Measurements from ENCODE around the gene KLHL9.
"Not testable (repeated sequence)": the region's sequence is repeated elsewhere in the genome, so short reads cannot be mapped to it uniquely, and the experiment has no call there.

The KLHL9 gene, protein sequence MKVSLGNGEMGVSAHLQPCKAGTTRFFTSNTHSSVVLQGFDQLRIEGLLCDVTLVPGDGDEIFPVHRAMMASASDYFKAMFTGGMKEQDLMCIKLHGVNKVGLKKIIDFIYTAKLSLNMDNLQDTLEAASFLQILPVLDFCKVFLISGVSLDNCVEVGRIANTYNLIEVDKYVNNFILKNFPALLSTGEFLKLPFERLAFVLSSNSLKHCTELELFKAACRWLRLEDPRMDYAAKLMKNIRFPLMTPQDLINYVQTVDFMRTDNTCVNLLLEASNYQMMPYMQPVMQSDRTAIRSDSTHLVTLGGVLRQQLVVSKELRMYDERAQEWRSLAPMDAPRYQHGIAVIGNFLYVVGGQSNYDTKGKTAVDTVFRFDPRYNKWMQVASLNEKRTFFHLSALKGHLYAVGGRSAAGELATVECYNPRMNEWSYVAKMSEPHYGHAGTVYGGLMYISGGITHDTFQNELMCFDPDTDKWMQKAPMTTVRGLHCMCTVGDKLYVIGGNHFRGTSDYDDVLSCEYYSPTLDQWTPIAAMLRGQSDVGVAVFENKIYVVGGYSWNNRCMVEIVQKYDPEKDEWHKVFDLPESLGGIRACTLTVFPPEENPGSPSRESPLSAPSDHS

DNA sequence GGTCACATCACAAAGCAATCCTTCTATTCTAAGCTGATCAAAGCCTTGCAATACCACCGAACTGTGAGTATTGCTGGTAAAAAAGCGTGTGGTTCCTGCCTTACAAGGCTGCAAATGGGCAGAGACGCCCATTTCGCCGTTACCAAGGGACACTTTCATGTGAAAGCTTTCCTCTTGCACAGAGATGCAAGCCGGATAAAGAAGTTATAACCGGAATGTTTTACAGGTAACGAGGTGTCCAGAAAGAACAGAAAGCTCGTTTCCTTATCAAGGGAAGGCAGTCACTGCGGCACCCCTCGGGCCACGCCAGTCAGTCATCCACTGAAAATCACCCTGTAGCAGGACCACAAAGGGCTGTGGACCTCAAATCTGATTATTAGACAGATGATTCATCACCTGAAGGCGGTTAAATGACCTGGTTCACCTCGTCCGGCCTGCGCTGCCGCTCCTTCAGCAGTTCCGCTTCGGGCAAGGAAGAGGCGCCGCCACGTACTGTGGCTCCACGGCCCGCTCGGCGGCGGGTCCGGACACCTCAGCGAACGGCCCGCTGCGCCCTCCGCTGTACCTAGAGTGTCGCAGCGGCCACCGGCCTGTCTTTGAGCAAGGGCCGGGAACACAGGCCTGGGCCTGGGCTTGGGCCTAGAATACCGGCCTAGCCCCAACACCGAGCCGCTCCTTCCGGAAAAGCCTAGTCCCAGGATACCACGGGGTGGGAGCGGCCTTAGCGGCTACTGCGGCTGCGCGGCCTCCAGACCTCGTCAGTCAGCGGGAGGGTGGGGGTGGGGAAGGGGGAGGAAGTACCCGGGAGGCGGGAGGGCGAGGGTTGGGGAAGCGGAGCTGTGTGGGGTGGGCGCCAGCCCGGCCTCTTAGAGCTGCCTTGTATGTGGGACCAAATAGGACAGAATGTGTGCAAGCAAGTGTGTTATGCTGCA, at the start of gene KLHL9:
Gene KLHL9, minus strand, starts transcription at position 704 of the 932 bp plus-strand sequence. Its CDS starts 545 bp downstream, at position 159.
- peak; percentile 55 to 95 (median 89) for DNase-seq

DNA sequence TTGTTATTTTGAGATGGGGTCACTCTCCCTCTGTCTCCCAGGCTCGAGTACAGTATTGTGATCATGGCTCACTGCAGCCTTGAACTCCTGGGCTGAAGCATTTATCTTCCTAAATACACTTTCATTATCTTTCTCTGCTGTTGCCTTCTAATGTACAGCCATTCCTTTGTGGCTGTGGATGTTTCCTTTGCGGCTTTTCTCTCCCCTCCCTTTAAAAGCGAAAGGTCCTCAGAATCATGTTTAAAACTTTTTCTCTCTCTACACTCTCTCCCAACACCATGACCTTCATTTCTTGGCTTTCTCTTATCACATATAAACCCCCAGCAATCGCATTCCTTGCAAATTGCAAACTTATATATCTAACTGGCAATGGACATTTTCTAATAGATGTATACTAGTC, 48.4 kb upstream of the KLHL9 start:
- DNase-seq = no peak

DNA sequence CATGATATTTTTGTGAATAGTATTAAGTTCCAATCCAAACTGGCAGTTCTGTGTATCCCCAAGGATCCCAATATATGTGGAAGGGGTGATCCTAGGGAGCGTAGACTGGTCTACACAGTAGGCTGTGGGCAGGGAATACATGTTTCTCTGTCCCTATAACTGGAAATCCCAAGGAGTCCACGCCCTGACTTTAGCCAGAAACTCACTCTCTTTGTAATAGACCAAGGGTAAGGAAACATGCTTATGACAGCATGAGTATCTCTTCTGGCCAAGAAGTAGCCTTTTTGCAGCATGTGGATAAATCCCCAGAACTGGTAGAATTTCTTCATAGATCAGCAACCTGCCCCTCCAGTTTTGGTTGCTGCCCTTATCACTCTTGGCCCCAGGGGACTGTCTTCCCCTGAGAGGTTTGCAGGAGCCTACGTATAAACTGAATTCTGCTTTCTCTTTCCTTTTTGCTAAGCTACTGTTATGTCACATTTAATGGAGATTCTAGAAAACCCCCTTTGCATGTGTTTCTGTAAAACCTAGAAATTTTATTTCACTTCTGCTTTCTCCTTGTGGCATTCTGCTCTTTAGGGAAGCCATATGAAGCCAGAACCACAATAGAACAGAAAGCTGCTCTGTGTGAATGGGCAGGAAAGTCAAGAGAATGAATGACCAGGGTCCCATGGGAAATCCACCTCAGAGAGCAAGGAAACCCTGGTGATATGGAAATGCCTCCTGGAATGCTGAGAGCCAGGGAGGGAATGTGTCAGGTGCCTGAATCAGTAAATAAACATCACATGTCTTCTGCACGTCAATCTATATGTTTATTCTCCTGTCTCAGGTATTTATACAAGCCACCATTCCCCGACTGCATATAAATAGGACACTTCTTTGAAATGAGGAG, 46.5 kb upstream of the KLHL9 start:
- no peak for DNase-seq

DNA sequence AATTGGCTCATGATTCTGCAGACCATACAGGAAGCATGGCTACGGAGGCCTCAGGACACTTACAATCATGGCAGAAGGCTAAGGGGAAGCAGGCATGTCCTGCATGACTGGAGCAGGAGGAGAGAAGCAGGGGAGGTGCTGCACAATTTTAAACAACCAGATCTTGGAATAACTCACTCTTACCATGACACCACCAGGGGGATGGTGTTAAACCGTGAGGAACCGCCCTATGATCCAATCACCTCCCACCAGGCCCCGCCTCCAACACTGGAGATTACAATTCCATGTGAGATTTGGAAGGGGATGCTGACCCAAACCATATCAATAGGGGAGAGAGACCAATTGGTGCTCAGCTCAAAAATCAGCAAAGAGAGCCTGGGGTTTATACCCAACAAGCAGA, 36.3 kb upstream of the KLHL9 start:
- not testable (repeated sequence) for DNase-seq

DNA sequence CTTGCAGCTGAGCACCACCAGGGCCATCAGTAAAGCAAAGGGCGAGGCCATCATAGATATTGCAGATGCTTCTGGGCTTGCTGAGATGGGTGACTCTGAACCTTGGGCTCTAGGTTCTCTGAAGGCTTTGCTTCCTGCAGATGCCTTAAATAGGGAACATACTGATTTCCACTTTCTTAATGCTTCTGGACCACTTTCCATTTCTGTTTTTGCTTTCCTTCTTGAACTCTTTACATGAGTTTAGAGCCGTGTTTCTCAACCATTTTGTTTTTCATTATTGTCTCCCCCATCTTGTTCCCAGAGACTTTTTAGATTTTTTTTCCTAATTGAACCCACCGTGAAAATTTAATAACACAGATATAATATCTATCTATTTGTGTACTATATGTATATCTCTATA, 32.8 kb upstream of the KLHL9 start, which contains the start of gene IFNA13:
Gene IFNA13, minus strand, starts transcription at position 101 of the 400 bp plus-strand sequence. Its CDS starts 47 bp downstream, at position 54.
- no peak for DNase-seq

DNA sequence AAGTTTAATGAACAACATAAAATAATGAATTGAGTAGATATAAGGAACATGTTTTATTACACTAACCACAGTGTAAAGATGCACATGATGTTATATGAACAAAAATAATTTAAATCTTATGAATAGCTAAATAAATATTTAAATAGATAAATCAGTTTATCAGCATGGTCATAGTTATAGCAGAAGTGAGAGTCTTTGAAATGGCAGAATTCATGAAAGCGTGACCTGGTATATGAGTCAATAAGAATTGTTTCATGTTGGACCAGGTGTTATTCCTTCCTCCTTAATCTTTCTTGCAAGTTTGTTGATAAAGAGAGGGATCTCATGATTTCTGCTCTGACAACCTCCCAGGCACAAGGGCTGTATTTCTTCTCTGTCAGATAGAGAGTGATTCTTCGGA, 32.0 kb upstream of the KLHL9 start:
- DNase-seq = not testable (repeated sequence)

DNA sequence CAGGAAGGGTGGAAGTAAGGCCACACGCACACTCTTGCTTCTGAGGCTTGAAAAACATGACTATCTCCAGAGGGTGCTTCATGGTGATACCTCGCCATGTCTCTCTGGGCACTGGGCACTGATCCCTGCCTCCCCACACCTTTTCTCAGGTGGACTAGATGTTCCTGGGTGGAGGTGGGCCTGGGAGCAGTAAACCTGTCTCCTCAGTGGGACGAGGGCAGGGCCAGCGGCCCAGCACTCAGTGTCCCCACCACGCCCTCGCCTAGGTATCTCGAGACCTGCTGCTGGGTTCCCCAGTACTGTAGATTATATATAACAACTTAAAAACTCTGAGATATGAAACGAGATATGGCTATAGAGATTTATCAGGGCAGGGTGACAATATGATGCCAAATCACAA, 27.1 kb upstream of the KLHL9 start:
- DNase-seq = no peak

DNA sequence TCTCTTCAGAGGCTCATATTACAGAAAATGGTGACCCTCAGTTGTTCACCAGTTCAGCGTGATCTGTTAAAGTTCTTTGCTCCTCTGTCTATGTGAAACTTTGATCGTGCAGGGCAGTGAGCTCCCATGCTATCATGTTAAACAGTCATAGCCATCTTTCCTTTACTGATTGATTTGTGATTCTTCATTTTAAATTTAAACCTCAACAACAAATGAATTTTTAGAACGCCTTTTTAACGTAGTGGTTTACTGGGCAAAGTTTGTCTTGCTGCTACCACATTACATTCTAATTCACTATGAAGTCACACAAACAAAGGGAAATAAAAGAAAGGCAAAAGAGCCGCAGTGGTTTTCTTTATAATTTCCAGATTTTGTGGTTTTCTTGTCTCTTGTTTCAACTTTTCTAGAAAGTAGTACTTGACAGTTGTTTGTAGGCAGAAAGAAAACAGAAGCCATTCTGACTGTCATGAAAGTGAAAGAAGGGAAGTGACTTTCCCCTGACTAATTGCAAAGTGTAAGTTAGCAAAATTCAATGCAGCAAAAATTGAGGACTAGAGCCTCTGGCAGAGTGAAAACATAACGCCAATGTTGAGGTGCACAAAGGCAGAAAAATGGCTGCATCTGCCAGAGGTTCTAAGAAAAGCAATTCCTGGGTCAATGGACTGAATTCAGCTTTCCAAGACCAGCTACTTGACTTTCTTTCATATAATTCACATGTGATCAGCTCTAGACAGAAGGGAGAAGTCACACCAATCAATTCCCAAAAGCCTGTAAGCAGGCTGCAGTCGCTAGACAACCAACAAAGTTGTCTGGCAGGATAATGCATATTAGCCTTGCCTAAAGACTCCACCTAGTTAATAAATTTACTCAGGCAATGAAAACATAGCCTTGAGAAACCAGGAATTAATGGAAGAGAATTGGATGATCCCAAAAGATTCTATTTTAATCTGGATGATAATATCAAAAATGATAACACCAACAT, 22.6 kb upstream of the KLHL9 start:
- no peak for DNase-seq

DNA sequence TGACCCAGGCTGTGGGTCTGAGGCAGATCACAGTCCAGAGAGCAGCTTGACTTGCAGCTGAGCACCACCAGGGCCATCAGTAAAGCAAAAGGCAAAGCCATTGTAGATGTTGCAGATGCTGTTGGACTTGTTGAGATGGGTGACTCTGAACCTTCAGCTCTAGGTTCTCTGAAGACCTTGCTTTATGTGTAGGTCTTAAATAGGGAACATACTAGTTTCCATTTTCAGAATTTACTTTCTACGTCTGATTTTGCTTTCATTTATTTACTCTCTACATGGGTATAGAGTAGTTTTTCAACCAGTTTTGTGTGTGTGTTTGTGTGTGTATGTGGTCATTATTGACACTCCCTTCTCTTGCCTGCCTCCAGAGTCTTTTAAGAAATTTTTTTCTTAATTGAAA, 15.6 kb upstream of the KLHL9 start, which contains the start of gene IFNA6:
Gene IFNA6, minus strand, starts transcription at position 101 of the 400 bp plus-strand sequence. Its CDS starts 0 bp downstream, at position 101.
- DNase-seq = no peak

DNA sequence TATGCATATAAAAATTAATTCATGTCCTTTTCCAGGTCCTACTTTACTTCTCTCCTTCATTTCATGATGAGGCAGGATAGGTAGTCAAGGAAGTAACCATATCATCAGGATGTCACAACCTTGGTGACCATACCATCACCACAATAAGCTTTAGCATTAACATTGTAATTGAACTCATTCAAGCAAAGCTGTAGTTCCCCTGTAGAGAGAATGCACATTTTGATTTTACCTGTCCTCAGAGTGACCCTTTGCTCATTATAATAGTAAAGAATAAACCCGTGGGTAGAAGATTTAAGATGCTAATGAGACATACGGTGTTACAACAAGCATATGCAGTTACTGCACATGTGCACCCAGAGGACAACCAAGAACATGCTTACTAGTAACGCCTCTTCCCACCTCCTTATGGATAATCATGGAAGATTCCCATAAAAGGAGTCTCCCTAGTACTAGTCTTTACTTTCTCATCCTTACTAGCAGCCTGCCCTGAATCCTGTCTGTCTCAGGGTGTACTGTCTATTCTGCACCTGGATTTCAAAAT, 13.3 kb upstream of the KLHL9 start:
- no peak for DNase-seq

DNA sequence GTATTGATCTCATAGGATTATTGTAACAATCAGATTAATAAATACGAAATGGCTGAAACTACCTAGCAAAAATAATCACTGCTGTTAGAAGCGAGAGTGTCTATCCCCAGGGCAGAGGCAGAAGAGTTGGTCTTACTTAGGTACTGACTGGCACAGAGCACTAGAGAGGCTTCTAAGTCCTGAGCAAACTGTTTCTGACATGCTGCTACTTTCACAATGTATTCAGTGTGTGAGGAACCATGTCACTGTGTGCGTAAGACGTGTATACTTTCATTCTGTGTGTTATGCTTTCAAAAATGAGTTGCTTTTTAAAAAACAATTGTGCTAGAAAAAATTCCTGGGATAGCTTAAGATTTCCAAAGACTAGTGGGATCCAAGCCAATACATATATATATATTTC, 5.5 kb upstream of the KLHL9 start:
- no peak for DNase-seq

DNA sequence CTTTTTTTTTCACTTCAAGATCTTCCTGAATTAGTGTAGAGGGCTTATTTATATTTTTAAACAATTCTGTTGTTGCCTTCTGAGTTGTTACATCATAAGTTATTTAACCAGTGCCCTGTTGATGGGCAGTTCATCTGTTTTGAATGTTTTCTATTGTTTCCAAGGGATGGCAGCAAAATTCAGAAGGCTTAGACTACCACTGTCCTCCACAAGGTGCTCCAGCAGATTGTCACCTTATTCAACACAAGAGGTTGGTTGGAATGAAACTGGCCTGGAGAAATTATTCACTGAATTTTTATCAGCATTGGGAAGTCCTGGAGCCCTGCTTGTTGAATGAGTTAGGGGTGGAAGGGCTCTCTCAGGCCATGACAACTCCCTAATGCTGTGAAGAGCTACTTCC, 1.3 kb upstream of the KLHL9 start:
- DNase-seq = peak in 1 of 14 donors; percentile 40

DNA sequence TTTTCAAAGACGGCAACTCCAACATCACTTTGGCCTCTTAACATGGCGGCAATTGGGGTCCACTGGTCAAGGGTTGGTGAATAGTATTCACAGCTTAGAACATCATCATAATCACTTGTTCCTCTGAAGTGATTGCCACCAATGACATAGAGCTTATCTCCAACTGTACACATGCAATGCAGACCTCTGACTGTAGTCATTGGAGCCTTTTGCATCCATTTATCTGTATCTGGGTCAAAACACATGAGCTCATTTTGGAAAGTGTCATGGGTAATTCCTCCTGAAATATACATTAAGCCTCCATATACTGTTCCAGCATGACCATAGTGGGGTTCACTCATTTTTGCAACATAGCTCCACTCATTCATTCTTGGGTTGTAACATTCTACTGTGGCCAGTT, 2.0 kb downstream of the KLHL9 start:
- DNase-seq = no peak

DNA sequence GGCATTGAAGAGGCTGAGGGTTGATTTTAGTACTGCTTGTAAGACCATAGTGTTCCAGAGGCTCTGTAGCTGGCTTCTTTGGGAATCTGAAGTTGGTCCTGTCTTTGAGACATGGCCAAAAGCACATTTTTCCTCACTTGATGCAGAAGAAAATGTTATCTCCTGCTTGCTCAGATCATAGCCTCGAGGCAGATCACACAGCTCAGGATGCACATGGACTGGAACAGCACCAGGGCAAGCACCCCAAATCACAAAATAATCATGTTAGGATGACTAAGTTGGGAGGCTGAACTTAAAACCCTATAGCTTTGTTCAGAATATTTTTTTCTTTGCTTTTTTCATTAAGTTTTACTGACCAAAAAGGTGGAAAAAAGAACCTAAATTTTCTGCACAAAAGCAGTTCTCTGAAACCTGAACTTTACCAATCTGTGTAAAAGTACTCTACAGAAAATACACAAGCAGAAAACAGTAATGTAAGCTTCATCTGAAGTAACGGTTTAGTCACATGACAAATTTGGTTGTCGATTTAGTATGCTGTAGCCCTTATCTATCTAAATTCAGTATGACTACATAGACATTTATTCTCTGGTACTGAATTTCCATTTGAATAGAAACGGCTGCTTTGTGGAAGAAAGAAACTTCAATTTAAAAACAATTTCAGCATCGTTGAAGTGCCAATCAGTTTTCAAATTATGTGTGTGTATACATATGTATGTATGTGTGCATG, 3.4 kb downstream of the KLHL9 start:
- no peak for DNase-seq

DNA sequence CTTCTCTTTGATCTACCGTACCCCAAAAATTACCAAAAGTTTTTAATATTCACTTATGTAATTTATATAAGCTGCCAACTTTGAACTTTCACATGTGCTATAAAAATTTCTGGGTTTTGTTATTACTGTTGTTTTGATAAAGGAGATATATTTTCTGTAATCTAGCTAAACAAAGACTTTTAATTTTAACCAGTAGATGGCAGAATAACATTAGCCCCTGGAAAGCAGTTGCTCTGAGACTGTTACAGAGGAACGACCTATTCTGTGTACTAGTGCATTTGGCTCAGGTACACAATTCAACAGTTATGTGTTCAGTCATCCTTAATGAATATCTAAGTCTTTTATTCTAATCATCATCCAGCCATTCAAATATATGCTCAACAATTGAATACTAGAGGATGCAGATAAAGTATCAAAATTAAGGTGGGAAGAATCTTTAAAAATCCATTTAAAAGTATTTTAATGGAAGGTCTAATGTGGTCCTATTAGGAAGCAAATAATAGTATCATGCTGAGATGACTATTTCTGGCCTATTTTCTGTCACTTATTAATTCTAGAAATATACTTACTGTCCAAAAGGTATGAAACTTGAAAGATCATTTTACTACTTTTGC, 8.6 kb downstream of the KLHL9 start:
- peak in 1 of 14 donors; percentile 66 for DNase-seq

DNA sequence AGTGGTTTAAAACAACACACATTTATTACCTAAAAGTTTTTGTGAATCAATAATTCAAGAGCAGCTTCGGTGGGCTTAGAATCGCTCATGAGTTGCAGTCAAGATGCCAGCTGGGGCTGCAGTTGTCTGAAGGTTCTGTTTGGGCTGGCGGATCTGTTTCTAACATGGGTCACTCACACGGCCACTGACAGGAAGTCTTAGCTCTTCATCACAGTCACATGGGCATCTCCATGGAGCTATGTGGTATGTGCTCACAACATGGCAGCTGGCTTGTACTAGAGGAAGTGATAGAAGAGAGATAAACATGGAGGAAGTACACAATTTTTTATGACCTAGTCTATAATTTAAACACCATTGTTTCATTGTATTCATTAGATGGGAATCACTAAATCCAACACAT, 11.2 kb downstream of the KLHL9 start:
- DNase-seq = no peak

DNA sequence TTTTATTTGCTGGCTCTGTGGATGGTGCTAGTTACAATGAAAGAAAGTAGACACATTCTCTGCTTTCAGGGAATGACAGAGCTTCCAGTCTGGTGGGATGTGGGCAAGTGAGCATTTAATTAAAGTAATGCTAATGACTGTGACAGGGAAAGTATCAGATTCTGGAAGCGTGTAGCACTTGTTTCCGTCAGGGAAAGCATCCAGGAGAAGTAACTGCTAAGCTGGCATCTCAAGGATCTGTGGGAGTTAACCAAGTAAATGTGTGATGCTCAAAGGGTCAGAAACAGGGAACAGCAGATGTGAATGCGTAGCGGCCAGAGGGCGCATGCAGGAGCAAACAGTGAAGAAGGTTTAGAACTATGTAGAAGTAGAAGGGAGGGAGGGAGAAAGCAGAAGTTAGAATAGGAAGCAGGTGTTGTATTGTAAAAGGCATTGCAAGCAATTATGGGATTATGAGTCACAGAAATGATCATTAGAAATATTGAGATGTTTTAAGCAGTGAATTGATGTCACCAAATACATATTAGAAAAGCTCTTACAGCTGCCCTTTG, 12.2 kb downstream of the KLHL9 start:
- DNase-seq = no peak

DNA sequence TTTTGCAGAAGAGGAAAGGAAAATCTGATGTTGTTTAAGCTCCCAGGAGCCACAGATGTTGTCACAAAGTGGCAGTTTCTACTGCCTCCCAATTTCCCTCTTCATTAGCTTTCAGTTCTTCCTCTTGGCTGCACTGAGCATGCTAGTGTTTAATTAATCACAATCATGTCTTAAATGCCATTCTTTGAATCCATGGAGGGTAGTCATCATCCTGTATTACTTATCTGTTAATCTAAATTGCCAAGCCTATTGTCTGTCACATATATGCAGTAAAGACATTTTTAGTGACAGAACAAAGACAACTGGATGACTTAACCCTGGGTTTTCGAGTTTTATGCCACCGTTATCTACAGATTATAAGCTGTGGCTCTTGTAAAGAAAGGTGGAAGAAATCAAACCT, 14.7 kb downstream of the KLHL9 start:
- DNase-seq = no peak

Data from C1 segment of cervical spinal cord (tissue), 14 donors.